Cardiac muscle cell (in vitro differentiated cells and primary cell): ENCODE data around the gene PTP4A2. TPM values are rescaled to one million over a fixed set of nuclear protein-coding genes. Genes with fewer than 3 reads are reported as not detected.

Source experiments
- DNase-seq, 2 donors: peaks; one replicate each; pipeline versions ENCODE4 v3.0.0 to v3.0.0-alpha.2; 2010 to 2017; ENCODE audit warnings: low read depth in 1 of 2, low spot score in 1 of 2
- H3K27ac ChIP-seq: fragments of 200-600 bp; sonication (generic); 2 replicates; pipeline ENCODE4 v1.5.1; 2016
- H3K27me3 ChIP-seq: fragments of 200-600 bp; sonication (generic); 2 replicates; pipeline ENCODE4 v1.6.0; 2016; ENCODE audit warnings: control low read depth
- H3K36me3 ChIP-seq: fragments of 200-600 bp; sonication (generic); 2 replicates; pipeline ENCODE4 v1.5.1; 2016; ENCODE audit warnings: control low read depth
- H3K4me1 ChIP-seq: fragments of 200-600 bp; sonication (generic); 2 replicates; pipeline ENCODE4 v1.8.1; 2017; ENCODE audit warnings: low read depth, mild to moderate bottlenecking, mixed run types
- H3K4me3 ChIP-seq: fragments of 200-600 bp; sonication (generic); 2 replicates; pipeline ENCODE4 v1.5.1; 2016; ENCODE audit warnings: mild to moderate bottlenecking
- H3K9me3 ChIP-seq: fragments of 200-600 bp; sonication (generic); 2 replicates; pipeline ENCODE4 v1.5.1; 2017; ENCODE audit warnings: low read depth, mild to moderate bottlenecking, control low read depth
- CTCF ChIP-seq: IDR thresholded peaks from 2 replicates; pipeline ENCODE4 v1.5.1; 2012; ENCODE audit warnings: low read depth, mild to moderate bottlenecking, low read length
- polyA plus RNA-seq: library from polyadenylated mRNA; unstranded; fragments of >200 nt; fragmentation: Nextera tagmentation; extraction: Ambion mirVana; gene quantifications from 2 replicates; pipeline ENCODE4 v1.2.1, GENCODE V29; 2016
- total RNA-seq: library from RNA; depleted of rRNA; stranded (reverse); fragments of >200 nt; gene quantifications from 2 replicates; pipeline ENCODE4 v1.2.3, GENCODE V29; 2016

Gene PTP4A2
- total and polyA plus RNA-seq, 2 experiments from 2014 or later = 161 to 285 TPM

DNA sequence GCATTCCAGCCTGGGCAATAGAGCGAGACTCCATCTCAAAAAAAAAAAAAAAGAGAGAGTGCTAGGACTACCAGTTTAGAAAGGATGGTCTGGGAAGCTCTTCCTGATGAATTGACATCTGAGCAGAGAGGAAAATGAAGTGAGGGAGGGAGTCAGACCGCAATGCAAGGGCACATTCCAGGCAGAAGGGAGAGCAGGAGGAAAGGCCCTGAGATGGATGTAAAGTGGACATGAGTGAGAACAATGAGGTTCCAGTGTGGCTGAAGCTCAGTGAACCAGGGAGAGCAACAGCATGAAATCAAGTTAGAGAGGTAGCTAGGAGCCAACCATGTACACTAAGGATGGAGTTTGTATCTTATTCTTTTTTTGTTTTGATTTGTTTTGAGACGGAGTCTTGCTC is 66.5 kb downstream of the PTP4A2 start:
- no peak for DNase-seq
- no peaks in the 10 kb centered on the region for H3K36me3 ChIP-seq
- no peaks in the 10 kb centered on the region for H3K4me1 ChIP-seq
- no peaks in the 10 kb centered on the region for H3K9me3 ChIP-seq
- no peaks in the 10 kb centered on the region for H3K27me3 ChIP-seq
- no peak overlapping the region for H3K4me3 ChIP-seq
- no peak overlapping the region for H3K27ac ChIP-seq
- TF ChIP-seq CTCF = no peak

- peaks cover 7% of the 10 kb centered on the region for H3K4me1 ChIP-seq
- no peak overlapping the region for H3K27ac ChIP-seq
- no peaks in the 10 kb centered on the region for H3K27me3 ChIP-seq
- no peak for TF ChIP-seq CTCF
- no peak for DNase-seq
- H3K4me3 ChIP-seq = no peak overlapping the region
- no peaks in the 10 kb centered on the region for H3K9me3 ChIP-seq
- no peaks in the 10 kb centered on the region for H3K36me3 ChIP-seq
Observed at GRCh38 chr1:31870086-31870736, 68.0 kb downstream of the PTP4A2 start.

GRCh38 chr1:31869449-31869848 is 68.7 kb downstream of the PTP4A2 start:
- TF ChIP-seq CTCF = no peak
- no peak for DNase-seq

GRCh38 chr1:31868862-31869261 is 69.3 kb downstream of the PTP4A2 start:
- H3K36me3 ChIP-seq = no peaks in the 10 kb centered on the region
- no peak for TF ChIP-seq CTCF
- H3K27ac ChIP-seq = no peak overlapping the region
- H3K4me1 ChIP-seq = peaks cover 7% of the 10 kb centered on the region
- H3K9me3 ChIP-seq = no peaks in the 10 kb centered on the region
- H3K27me3 ChIP-seq = no peaks in the 10 kb centered on the region
- no peak overlapping the region for H3K4me3 ChIP-seq
- no peak for DNase-seq

More at GRCh38 chr1:31869449-31869848, 68.7 kb downstream of the PTP4A2 start:
- Histone ChIP-seq H3K4me1 (peaks cover 7% of the 10 kb centered on the region), H3K4me3 (no peak overlapping the region), H3K36me3 (no peaks in the 10 kb centered on the region), H3K9me3 (no peaks in the 10 kb centered on the region), H3K27ac (no peak overlapping the region), H3K27me3 (no peaks in the 10 kb centered on the region)

DNA sequence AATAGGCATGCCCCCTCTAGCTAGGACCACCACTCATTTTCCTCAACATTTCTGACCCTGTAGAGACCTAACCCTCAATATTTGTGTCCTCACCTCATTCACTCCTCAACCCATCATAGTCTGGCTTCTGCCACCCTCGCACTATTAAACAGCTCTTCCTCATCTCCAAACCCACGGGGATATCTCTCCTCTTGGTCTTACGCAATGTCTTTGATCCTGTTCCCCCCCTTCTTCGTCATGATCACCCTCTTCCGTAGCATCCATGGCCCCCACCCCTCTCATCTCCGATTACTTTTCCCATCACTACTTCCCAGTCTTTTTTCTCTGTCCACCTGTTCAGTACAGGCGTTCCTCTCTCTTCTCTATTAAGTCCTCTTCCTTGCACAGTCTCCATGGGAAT is 70.6 kb downstream of the PTP4A2 start:
- no peak overlapping the region for H3K27ac ChIP-seq
- H3K36me3 ChIP-seq = no peaks in the 10 kb centered on the region
- no peak for TF ChIP-seq CTCF
- H3K4me1 ChIP-seq = peaks cover 7% of the 10 kb centered on the region
- no peaks in the 10 kb centered on the region for H3K9me3 ChIP-seq
- H3K27me3 ChIP-seq = no peaks in the 10 kb centered on the region
- no peak for DNase-seq
- no peak overlapping the region for H3K4me3 ChIP-seq
